KMS-11 (cell line): ENCODE measurements around the gene RNLS.

Experiments used
- H2AFZ ChIP-seq: fragments of 200-600 bp; sonication (generic); 2 replicates; pipeline ENCODE4 v1.6.1; 2016; ENCODE audit warnings: antibody characterized with exemption, mixed run types, low read depth
- H3K27ac ChIP-seq: fragments of 200-600 bp; sonication (generic); 2 replicates; pipeline ENCODE4 v1.6.1; 2016; ENCODE audit warnings: mild to moderate bottlenecking, mixed run types
- H3K27me3 ChIP-seq: fragments of 200-600 bp; sonication (generic); 2 replicates; pipeline ENCODE4 v1.6.1; 2017; ENCODE audit warnings: mild to moderate bottlenecking, low read depth, mixed run types, moderate library complexity; ENCODE audit not compliant: insufficient read depth
- H3K36me3 ChIP-seq: fragments of 200-600 bp; sonication (generic); 2 replicates; pipeline ENCODE4 v1.6.1; 2017; ENCODE audit warnings: mild to moderate bottlenecking, mixed run types; ENCODE audit not compliant: insufficient read depth
- H3K4me1 ChIP-seq: fragments of 200-600 bp; sonication (generic); 2 replicates; pipeline ENCODE4 v1.6.1; 2016; ENCODE audit warnings: mild to moderate bottlenecking, low read depth, mixed run types; ENCODE audit not compliant: poor library complexity, severe bottlenecking
- H3K4me2 ChIP-seq: fragments of 200-600 bp; sonication (generic); 2 replicates; pipeline ENCODE4 v1.7.0; 2016; ENCODE audit warnings: mild to moderate bottlenecking, mixed run types
- H3K4me3 ChIP-seq: fragments of 200-600 bp; sonication (generic); IDR thresholded peaks from 2 replicates; pipeline ENCODE4 v1.6.1; 2017; ENCODE audit warnings: low read depth, low read length, mixed read lengths; ENCODE audit not compliant: insufficient read depth
- H3K79me2 ChIP-seq: fragments of 200-600 bp; sonication (generic); 2 replicates; pipeline ENCODE4 v1.6.1; 2016; ENCODE audit warnings: low read depth, mixed run types; ENCODE audit not compliant: insufficient read depth
- H3K9ac ChIP-seq: fragments of 200-600 bp; sonication (generic); 2 replicates; pipeline ENCODE4 v1.6.1; 2016; ENCODE audit warnings: mild to moderate bottlenecking, mixed run types
- H4K20me1 ChIP-seq: fragments of 200-600 bp; sonication (generic); 2 replicates; pipeline ENCODE4 v1.6.1; 2016; ENCODE audit warnings: mild to moderate bottlenecking, mixed run types; ENCODE audit not compliant: insufficient read depth
- TF ChIP-seq, protein P1 (sequence below): fragments of 200-600 bp; sonication (generic); conservative IDR thresholded peaks from 2 replicates; pipeline ENCODE4 v1.6.1; 2017; ENCODE audit warnings: low read depth, mild to moderate bottlenecking, antibody characterized with exemption, low read length, moderate library complexity, mixed read lengths

The RNLS gene

DNA sequence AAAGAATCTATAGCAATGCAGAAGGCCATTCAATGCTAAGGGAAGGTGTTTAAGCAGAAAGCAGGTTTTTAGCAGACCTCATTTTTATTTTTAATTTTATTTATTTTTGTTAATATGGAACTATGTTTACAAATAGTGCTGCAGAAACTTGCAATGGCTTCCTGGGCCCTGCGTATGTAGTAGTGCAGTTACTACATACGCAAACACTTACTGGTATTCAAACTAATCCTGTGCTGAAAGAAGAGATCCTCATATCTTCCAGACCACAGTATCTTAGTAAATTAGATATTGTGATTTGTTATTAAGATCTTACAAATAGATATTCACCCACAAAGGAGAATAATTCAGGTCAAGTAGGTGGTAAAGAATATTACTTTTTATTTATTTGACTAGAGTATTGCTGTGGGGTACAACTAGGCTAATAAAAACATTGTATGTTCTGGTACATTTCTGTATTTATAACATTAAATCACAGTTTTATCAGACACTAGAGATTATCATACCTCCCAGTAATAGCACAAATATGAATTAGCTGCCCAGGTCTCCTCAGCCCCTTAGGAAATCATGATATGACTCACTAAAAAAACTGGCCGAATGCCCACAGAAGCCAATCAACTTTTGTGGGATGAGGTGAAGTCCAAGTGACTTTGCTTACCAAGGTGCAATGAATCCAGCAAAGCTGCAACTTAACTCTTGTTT lies 57.6 kb downstream of the RNLS start:
- Histone ChIP-seq H4K20me1 (no peaks in the 10 kb centered on the region), H3K4me3 (no peak overlapping the region), H2AFZ (no peak overlapping the region), H3K36me3 (no peaks in the 10 kb centered on the region), H3K9ac (no peak overlapping the region), H3K27me3 (no peaks in the 10 kb centered on the region), H3K27ac (no peak overlapping the region), H3K4me2 (no peak overlapping the region), H3K4me1 (no peaks in the 10 kb centered on the region), H3K79me2 (no peaks in the 10 kb centered on the region)
- TF ChIP-seq, protein P1, sequence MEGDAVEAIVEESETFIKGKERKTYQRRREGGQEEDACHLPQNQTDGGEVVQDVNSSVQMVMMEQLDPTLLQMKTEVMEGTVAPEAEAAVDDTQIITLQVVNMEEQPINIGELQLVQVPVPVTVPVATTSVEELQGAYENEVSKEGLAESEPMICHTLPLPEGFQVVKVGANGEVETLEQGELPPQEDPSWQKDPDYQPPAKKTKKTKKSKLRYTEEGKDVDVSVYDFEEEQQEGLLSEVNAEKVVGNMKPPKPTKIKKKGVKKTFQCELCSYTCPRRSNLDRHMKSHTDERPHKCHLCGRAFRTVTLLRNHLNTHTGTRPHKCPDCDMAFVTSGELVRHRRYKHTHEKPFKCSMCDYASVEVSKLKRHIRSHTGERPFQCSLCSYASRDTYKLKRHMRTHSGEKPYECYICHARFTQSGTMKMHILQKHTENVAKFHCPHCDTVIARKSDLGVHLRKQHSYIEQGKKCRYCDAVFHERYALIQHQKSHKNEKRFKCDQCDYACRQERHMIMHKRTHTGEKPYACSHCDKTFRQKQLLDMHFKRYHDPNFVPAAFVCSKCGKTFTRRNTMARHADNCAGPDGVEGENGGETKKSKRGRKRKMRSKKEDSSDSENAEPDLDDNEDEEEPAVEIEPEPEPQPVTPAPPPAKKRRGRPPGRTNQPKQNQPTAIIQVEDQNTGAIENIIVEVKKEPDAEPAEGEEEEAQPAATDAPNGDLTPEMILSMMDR, result no peak

DNA sequence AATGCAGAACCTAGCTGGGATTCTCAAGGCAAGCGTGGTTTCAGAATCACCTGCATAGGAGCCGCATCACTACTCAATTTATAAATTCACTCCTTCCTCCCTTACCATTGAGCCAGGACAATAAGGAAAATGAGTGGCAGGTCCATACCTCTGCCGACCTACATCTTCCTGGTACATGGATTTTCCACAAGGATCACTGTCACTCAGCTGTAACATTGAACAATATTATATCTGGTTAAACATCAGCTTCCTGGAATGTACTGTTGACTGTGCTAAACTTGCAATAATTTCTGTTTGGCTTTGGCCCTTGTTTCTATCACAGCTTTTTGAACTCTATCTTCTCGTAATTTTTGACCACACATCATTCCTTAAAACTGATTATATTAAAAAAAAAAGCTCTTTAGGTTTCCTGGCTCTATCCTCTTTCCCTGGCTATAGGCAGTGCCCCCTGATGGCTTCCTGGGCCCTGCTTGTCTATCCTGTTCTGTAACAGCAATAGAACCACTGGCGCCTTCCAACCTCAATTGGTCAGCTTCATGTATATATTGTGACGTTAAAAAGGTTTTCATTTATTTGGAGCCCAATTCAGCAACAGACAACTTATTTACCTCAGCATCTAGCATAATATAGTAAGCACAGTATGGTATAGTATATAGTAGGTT lies 59.2 kb downstream of the RNLS start:
- no peaks in the 10 kb centered on the region for H3K79me2 ChIP-seq
- no peaks in the 10 kb centered on the region for H3K36me3 ChIP-seq
- no peak overlapping the region for H3K9ac ChIP-seq
- TF ChIP-seq, protein P1, result no peak
- H3K4me2 ChIP-seq, result no peak overlapping the region
- no peaks in the 10 kb centered on the region for H3K4me1 ChIP-seq
- H2AFZ ChIP-seq, result no peak overlapping the region
- no peak overlapping the region for H3K4me3 ChIP-seq
- H3K27ac ChIP-seq, result no peak overlapping the region
- no peaks in the 10 kb centered on the region for H3K27me3 ChIP-seq
- H4K20me1 ChIP-seq, result no peaks in the 10 kb centered on the region

DNA sequence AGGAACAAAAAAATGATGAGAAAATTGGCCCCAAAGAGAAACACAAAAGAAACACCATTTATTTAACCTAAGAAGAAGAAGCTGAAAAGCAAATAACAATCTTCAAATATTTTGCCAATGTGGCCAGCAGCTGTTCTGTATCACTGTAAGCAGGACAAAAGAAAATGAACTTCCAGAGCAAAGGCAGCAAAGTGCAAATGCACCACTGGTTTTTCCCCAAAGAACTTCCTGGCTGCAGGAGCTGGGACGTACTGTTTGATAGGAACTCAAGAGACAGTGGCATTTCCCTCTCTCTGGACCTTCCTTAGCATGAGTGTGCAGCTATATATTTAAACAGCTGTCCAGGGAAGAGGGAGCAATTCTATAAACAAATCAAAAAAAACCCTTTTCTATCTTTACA lies 60.4 kb downstream of the RNLS start:
- Histone ChIP-seq H3K4me2 (no peak overlapping the region), H3K4me3 (no peak overlapping the region), H3K36me3 (no peaks in the 10 kb centered on the region), H3K4me1 (no peaks in the 10 kb centered on the region), H3K27me3 (no peaks in the 10 kb centered on the region), H2AFZ (no peak overlapping the region), H3K27ac (no peak overlapping the region), H3K79me2 (no peaks in the 10 kb centered on the region), H3K9ac (no peak overlapping the region), H4K20me1 (no peaks in the 10 kb centered on the region)
- TF ChIP-seq, protein P1, result no peak

DNA sequence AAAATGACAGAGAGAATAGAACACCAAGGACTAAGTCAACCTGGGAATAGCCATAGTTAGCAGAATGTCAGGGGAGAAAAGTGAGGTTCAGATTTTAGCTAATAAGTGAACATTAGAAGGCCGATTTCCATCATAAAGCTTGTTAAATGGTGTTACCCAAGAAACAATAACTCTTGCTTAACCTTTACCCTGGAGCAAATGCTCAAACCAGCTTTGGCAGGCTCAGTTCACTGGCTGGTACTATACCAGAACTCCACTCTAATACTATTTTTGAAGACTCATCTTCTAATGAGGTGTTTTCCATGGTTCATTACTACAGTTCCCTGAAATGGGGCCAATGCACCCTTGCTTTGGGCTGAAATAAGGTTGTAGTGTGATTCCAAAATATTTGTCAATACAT lies 61.3 kb downstream of the RNLS start:
- Histone ChIP-seq H3K79me2 (no peaks in the 10 kb centered on the region), H3K4me3 (no peak overlapping the region), H3K36me3 (no peaks in the 10 kb centered on the region), H3K27me3 (no peaks in the 10 kb centered on the region), H3K27ac (no peak overlapping the region), H3K9ac (no peak overlapping the region), H2AFZ (no peak overlapping the region), H4K20me1 (no peaks in the 10 kb centered on the region), H3K4me2 (no peak overlapping the region), H3K4me1 (no peaks in the 10 kb centered on the region)
- TF ChIP-seq, protein P1, result no peak
